Activated T-cell treated with anti-CD3 and anti-CD28 coated beads, Interleukin-2, amount 50 U/mL, for 72 hours (primary cell): ENCODE data around the gene ATXN1. TPM values are rescaled to one million over a fixed set of nuclear protein-coding genes. Genes with fewer than 3 reads are reported as not detected.

Source experiments
- ATAC-seq, 2 donors: fragments of 150-1000 bp; cut with Tn5 transposase; replicated peaks in 1 of 2; 2 replicates each; pipeline ENCODE4 v1.10.0; 2021; ENCODE audit warnings: moderate library complexity in 2 of 2, mild to moderate bottlenecking in 1 of 2
- DNase-seq, 2 donors: peaks; one replicate each; pipeline ENCODE4 v3.0.0; 2021 to 2022; ENCODE audit warnings: mixed read lengths in 1 of 2
- H3K27ac Mint-ChIP-seq: one replicate; pipeline ENCODE4 v1.8.0; 2022; ENCODE audit warnings: mild to moderate bottlenecking, moderate library complexity, mixed read lengths
- H3K27me3 Mint-ChIP-seq: one replicate; pipeline ENCODE4 v1.8.0; 2022; ENCODE audit warnings: low read depth, mixed read lengths
- H3K36me3 Mint-ChIP-seq, 2 donors: one replicate each; pipeline ENCODE4 v1.8.0; 2022; ENCODE audit warnings: mixed read lengths in 2 of 2, mild to moderate bottlenecking in 1 of 2; ENCODE audit not compliant: insufficient read depth in 2 of 2
- H3K4me1 Mint-ChIP-seq: one replicate; pipeline ENCODE4 v1.8.0; 2022; ENCODE audit warnings: low read depth, mixed read lengths
- H3K4me3 Mint-ChIP-seq, 2 donors: one replicate each; pipeline ENCODE4 v1.8.0; 2022; ENCODE audit warnings: mild to moderate bottlenecking in 2 of 2, mixed read lengths in 2 of 2, moderate library complexity in 2 of 2
- H3K9me3 Mint-ChIP-seq, 2 donors: one replicate each; pipeline ENCODE4 v1.8.0; 2022; ENCODE audit warnings: mixed read lengths in 2 of 2
- total RNA-seq, 2 donors: library from RNA; stranded (reverse); gene quantifications; one replicate each; pipeline ENCODE4 v1.2.3, GENCODE V29; 2022

The ATXN1 gene
- total RNA-seq, 2 donors from 2014 or later = 46.5 to 65.1 TPM

DNA sequence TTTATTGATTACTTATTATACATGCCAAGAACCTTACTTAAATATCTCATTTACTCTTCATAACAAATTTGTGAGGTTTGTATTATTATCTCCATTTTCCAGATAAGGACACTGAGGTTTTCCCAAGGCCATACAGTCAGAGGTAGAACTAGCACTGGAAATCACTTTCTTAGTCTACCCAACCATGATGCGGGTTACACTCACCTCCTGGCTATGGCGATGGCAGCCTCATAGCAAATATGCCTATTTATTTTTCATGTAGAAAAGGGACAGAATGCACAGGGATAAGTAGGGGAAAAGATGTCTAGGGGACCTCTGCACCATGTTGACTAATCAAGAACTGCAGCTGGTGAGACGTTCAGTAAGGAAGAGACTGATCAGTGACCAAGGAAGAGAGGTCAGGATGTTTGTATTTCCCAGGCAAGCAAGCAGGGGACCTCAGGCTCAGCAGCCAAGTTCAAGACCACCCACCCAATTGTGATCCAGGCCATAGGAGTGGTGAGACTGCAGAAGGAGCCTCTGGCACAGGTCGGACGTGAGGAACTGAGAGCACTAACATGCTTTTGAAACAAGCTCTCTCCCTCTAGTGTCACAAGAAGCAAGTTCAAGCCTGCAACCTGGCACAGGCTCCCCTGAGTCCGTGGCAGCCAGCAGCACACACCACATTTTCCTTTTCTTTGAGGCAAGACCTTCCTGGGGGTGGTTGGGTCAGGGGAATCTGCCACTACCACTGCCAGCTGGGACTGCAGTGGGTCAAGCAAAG, 425.0 kb downstream of the ATXN1 start:
- H3K4me1 Mint-ChIP-seq = peaks cover 9% of the 10 kb centered on the region
- H3K27me3 Mint-ChIP-seq = no peaks in the 10 kb centered on the region
- no peak for DNase-seq
- no peaks in the 10 kb centered on the region for H3K36me3 Mint-ChIP-seq
- no peak for ATAC-seq
- no peaks in the 10 kb centered on the region for H3K9me3 Mint-ChIP-seq
- H3K27ac Mint-ChIP-seq = no peak overlapping the region
- H3K4me3 Mint-ChIP-seq = no peak overlapping the region

GRCh38 chr6:16335176-16335575, 426.1 kb downstream of the ATXN1 start:
- DNase-seq (no peak), ATAC-seq (no peak)
- H3K4me1 Mint-ChIP-seq = peaks cover 9% of the 10 kb centered on the region
- no peak overlapping the region for H3K27ac Mint-ChIP-seq
- no peaks in the 10 kb centered on the region for H3K9me3 Mint-ChIP-seq
- H3K36me3 Mint-ChIP-seq = no peaks in the 10 kb centered on the region
- no peaks in the 10 kb centered on the region for H3K27me3 Mint-ChIP-seq
- no peak overlapping the region for H3K4me3 Mint-ChIP-seq

DNA sequence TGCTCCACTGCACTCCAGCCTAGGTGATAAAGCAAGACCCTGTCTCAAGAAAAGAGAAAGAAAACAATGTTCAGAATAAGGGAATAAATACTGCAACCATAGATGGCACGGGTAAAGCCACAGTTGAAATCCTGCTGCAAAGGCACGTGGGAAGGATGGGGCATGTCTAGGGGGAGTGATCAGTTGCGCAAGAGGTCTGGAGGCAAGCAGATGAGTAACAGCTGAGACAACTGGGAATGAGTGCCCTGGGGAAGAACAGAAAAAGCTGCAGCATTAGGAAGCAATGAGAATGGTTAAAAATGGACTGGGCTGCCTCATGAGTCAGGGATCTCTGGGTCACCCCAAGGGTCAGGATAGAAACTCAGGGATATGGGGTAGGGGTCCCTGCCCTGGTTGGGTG, 426.6 kb downstream of the ATXN1 start:
- H3K9me3 Mint-ChIP-seq = no peaks in the 10 kb centered on the region
- peaks cover 9% of the 10 kb centered on the region for H3K4me1 Mint-ChIP-seq
- no peak overlapping the region for H3K4me3 Mint-ChIP-seq
- ATAC-seq (no peak), DNase-seq (no peak)
- no peaks in the 10 kb centered on the region for H3K27me3 Mint-ChIP-seq
- peak overlapping the region; percentile 6 for H3K27ac Mint-ChIP-seq
- no peaks in the 10 kb centered on the region for H3K36me3 Mint-ChIP-seq

DNA sequence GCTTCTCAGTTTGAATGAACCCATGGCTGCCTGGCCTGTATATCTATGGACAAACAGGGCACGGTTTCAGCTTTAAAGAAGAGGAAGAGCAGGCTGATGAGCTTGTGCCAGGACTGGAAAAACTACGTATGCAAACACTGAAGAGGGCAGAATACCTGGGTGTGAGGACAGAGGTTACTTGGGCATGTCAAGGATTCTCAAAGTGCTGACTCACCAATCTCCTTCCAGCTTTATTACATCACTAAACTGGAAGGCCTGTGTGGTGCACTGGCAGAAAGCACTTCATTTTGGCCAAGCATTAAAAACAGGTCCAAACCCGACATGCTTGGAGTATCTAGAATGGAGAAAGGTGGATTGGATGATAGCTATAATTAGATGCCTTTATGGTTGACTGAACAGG, 427.7 kb downstream of the ATXN1 start:
- no peaks in the 10 kb centered on the region for H3K9me3 Mint-ChIP-seq
- no peak overlapping the region for H3K27ac Mint-ChIP-seq

DNA sequence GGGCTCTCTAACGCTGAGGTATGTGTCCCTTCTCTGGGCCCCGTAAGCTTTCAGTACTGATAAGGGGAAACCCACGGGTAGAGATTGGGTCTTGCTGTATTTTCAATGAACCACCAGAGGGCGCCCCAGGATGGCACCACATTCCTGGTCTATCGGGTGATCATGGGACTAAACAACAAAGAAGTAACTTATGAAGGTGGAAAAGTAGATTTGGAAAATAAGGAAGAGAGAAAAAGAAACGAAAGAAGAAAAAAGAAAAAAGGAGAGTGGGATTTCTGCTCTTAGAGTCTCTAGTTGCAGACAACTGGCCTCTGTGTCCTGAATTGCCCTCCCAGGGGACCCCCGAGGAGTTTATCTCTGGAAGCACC, 429.1 kb downstream of the ATXN1 start:
- Mint-ChIP-seq H3K27me3 (no peaks in the 10 kb centered on the region), H3K9me3 (no peaks in the 10 kb centered on the region), H3K4me1 (peaks cover 9% of the 10 kb centered on the region), H3K27ac (no peak overlapping the region), H3K36me3 (no peaks in the 10 kb centered on the region), H3K4me3 (no peak overlapping the region)
- DNase-seq (peak; percentile 81 to 88), ATAC-seq (peak; percentile 97 to 99)

More for the DNA sequence above, 427.7 kb downstream of the ATXN1 start:
- no peaks in the 10 kb centered on the region for H3K36me3 Mint-ChIP-seq
- no peaks in the 10 kb centered on the region for H3K27me3 Mint-ChIP-seq
- peaks cover 9% of the 10 kb centered on the region for H3K4me1 Mint-ChIP-seq
- no peak for ATAC-seq
- DNase-seq = no peak
- H3K4me3 Mint-ChIP-seq = no peak overlapping the region

DNA sequence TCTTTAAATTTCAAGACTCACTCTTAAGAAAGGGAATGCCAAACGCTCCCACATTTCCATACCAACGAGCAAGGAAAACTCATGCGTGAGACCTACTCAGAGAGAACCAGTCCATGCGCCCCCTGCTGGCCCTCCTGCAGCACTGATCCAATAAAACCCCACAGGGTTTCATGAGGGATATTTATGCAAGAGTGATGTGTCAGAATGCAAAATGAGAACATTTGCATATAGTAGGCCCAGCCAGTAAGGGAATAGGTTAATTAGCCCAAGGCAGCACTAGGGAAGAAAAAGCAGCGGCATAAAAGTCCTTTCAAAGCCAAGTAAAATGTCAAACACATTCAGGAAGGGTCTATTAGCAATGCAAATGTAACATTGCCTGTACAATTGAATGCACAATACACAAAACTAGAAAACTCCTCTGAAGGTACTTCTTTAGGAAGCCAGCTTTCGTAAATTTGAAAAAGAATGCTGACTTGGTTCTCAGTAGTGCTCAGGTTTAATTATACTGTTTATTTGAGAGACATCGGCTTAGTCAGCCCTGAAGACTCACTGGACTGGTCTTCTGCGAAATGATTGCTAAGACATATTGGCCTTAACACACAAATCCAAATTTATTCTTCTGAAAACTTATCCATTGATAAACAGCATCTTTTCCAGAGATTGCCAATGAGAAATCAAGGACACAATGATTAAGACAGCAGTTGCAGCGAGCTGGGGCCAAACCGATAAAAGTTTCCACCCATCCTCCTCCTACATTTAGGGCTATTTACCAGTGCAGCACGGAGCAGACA, 429.7 kb downstream of the ATXN1 start:
- Mint-ChIP-seq H3K36me3 (peaks cover 0 to 3% of the 10 kb centered on the region in 2 donors), H3K27me3 (no peaks in the 10 kb centered on the region), H3K4me1 (peaks cover 9% of the 10 kb centered on the region), H3K9me3 (no peaks in the 10 kb centered on the region), H3K4me3 (no peak overlapping the region), H3K27ac (no peak overlapping the region)
- peak; percentile 66 to 76 for DNase-seq
- ATAC-seq = peak; percentile 77 to 81

GRCh38 chr6:16329233-16329632, 432.0 kb downstream of the ATXN1 start:
- H3K36me3 Mint-ChIP-seq = peaks cover 0 to 9% of the 10 kb centered on the region in 2 donors
- DNase-seq (no peak), ATAC-seq (no peak)
- H3K27ac Mint-ChIP-seq = no peak overlapping the region
- no peak overlapping the region for H3K4me3 Mint-ChIP-seq
- H3K27me3 Mint-ChIP-seq = no peaks in the 10 kb centered on the region
- no peaks in the 10 kb centered on the region for H3K9me3 Mint-ChIP-seq
- H3K4me1 Mint-ChIP-seq = peaks cover 25% of the 10 kb centered on the region

DNA sequence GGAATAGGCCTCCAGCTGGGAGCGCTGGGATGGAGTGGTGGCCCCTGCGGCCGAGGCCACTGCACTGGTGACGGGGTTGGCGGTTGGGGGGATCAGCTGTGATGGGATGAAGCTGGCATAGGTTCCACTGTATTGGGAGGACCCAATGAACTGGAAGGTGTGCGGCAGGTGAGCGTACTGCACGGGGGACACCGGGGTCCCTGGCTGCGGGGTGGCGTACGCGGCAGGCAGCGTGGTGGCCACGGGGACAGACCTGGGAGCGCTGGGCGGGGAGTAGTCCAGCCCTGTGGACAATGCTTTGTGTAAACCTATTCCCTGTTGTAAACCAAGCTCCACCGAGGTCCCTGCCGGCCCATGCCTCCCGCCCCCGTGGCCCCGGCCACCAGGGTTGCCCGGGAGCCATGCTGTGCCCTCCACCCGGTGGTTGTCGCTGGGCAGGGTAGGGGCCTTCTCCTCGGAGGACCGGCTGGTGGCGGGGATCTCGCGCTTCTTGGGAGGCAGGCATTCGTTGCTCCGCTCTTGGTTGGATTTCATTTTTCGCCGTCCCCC, 433.4 kb downstream of the ATXN1 start:
- DNase-seq = no peak
- Mint-ChIP-seq H3K4me3 (no peak overlapping the region), H3K9me3 (no peaks in the 10 kb centered on the region), H3K27me3 (no peaks in the 10 kb centered on the region), H3K27ac (no peak overlapping the region), H3K36me3 (peaks cover 0 to 9% of the 10 kb centered on the region in 2 donors), H3K4me1 (peaks cover 29% of the 10 kb centered on the region)
- ATAC-seq = no peak

- H3K36me3 Mint-ChIP-seq = peaks cover 0 to 9% of the 10 kb centered on the region in 2 donors
- no peak for ATAC-seq
- no peaks in the 10 kb centered on the region for H3K27me3 Mint-ChIP-seq
- no peak overlapping the region for H3K27ac Mint-ChIP-seq
- H3K9me3 Mint-ChIP-seq = no peaks in the 10 kb centered on the region
- H3K4me3 Mint-ChIP-seq = no peak overlapping the region
- DNase-seq = no peak
- H3K4me1 Mint-ChIP-seq = peaks cover 35% of the 10 kb centered on the region
Measured at GRCh38 chr6:16326971-16327776, 434.1 kb downstream of the ATXN1 start.

GRCh38 chr6:16326531-16326930, 434.7 kb downstream of the ATXN1 start:
- no peaks in the 10 kb centered on the region for H3K27me3 Mint-ChIP-seq
- H3K9me3 Mint-ChIP-seq = no peaks in the 10 kb centered on the region
- no peak overlapping the region for H3K27ac Mint-ChIP-seq
- H3K4me3 Mint-ChIP-seq = no peak overlapping the region
- ATAC-seq (no peak), DNase-seq (no peak)
- H3K36me3 Mint-ChIP-seq = peaks cover 0 to 9% of the 10 kb centered on the region in 2 donors
- peaks cover 42% of the 10 kb centered on the region for H3K4me1 Mint-ChIP-seq

GRCh38 chr6:16324606-16325225, 436.5 kb downstream of the ATXN1 start:
- Mint-ChIP-seq H3K4me3 (no peak overlapping the region), H3K4me1 (peaks cover 60% of the 10 kb centered on the region), H3K36me3 (peaks cover 0 to 9% of the 10 kb centered on the region in 2 donors), H3K27ac (peak overlapping the region; percentile 41), H3K27me3 (no peaks in the 10 kb centered on the region), H3K9me3 (no peaks in the 10 kb centered on the region)
- ATAC-seq = no peak
- DNase-seq = no peak

- H3K4me3 Mint-ChIP-seq = no peak overlapping the region
- H3K27ac Mint-ChIP-seq = peak overlapping the region; percentile 41
- H3K4me1 Mint-ChIP-seq = peaks cover 65% of the 10 kb centered on the region
- no peaks in the 10 kb centered on the region for H3K27me3 Mint-ChIP-seq
- no peaks in the 10 kb centered on the region for H3K9me3 Mint-ChIP-seq
- no peak for DNase-seq
- H3K36me3 Mint-ChIP-seq = peaks cover 0 to 9% of the 10 kb centered on the region in 2 donors
- no peak for ATAC-seq
Measured at GRCh38 chr6:16324184-16324583, 437.1 kb downstream of the ATXN1 start.
